Stimulated activated CD8-positive, alpha-beta memory T cell treated with anti-CD3 and anti-CD28 coated beads, Interleukin-4, amount 100 ng/mL, for 48 hours (primary cell): Measurements from ENCODE around the gene SMIM41.

Source experiments
- DNase-seq: peaks from one replicate; pipeline ENCODE4 v3.0.0-alpha.2; 2020

Gene SMIM41

DNA sequence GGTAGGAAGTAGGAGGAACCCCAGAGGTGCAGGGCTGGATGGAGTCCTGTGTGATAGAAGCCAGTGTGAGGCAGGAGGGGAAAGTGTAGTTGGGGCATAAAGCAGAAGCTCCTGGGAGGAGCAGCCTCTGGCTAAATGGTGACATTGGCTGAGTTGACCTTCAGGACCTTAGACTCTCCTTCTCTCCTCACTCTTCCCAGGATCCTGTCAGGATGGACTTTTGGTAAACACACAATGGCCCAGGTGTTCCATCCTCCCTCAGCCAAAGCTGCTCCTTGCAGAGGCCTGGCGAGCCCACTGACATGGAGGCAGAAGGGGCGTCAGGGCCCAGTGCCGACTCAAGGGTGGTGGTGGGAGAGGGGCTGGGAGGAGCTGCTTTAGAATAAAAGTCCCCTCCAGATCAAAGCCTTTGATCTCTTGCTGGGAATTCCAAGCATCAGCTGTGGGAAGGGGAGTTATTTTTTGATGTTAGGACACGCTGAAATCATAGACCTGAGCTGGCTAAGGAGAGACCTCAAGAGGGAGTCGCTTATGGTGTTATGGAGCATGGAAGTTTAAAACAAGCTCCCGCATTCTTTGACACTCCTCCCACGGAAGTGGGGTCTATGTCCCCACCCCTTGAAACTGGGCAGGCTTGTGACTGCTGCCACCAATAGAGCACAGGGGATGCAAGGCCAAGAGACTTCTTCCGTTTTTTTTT lies 44.1 kb downstream of the SMIM41 start:
- DNase-seq, result no peak

DNA sequence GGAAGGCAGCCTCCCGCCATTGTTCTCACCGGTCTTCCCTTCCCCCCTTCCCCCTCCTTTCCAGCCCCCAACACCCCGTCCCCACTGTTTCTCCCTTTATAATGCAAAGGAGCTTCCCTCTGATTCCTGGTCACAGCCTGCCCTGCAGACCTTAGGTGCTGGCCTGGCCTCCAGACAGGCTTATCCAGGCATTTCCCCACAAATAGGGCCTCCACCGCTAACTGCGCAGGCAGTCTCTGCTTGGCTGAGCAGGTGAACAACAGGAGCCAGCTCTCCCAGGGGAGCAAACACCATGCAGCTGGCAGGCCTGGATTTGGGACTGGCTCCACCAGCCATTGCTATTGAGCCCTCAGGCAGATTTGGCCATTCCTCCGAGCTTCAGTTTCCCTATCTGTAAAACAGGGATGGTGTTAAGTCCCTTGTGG lies 46.0 kb downstream of the SMIM41 start:
- DNase-seq, result no peak

- DNase-seq, result no peak
Observed at GRCh38 chr12:52126050-52126604, 46.6 kb downstream of the SMIM41 start.

DNA sequence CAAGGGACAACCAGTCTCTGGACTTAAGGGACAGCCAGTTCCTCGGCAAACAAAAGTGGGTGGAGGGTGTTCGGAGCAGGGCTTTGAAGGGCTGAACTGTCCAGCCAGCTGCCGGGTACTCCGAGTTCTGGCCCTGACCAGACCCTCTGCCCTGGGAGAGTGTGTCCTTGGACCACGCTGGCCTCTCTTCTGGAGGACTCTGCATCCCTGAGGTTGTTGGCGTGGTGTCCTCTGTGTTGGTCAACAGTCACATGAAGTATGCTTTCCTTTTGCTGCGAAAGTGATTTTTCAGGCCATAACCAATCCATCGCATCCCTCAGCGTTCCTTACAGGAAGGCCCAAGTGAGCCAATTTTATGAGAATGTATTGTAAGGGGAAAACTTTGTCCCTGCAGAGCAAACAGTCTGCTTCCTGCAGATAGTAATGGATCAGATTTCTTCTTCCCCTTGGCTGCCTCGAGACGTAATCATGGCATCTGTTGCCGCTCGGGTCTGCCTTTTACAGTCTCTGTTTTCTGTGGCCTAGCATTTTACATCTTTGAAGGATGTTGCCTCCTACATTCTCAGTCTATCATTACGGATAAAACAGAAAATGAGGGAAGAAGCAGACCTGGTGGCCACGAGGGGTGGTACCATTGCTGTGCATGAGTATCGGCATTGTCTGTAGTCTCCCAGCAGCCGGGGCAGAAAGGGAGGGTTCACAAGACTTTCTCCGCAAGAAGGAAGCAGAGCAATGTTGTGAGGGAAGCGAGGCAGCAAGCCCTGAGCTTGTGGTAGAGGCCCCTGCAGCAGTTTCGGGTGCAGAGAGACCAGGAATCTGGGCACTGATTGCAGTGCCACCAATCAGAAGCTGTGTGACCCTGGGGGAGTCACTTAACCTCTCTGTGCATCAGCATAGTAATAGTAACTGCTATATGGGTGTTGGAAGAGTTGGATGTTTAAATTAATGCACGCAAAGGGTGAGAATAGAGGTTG lies 47.4 kb downstream of the SMIM41 start:
- no peak for DNase-seq

DNA sequence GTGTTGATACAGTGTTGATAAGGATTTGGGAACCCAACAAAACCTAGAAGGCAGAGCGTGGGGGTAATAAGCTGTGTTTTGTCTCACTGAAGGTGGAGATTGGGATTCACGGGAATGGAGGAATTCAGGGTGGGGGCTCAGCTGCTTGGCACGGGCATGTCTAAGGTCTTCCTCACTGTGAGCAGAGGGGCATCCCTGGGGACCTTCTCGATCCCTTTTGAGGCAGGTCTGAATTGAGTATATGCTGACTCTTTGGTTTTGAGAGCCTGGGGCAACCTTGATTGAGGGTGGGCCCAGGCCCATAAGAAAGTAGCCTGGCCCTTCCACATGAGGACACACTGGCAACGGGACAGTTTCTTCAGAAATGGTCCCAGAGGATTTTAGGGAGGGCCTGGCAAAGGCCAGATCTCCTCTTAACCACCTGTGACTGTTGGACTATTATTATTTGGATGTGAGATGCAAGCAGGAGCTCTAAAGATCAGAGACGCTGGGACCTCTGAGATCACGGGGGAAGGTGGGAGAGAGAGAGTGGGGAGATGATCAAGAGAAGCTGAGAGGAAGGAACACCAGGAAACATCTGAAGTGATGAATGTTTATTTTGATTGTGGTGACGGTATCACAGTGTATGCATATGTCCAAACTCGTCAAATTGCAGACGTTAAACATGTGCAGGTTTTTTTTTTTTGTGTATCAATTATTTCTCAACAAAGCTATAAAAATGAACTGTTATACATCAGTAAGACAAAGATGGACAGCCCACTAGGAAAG lies 48.4 kb downstream of the SMIM41 start:
- no peak for DNase-seq

DNA sequence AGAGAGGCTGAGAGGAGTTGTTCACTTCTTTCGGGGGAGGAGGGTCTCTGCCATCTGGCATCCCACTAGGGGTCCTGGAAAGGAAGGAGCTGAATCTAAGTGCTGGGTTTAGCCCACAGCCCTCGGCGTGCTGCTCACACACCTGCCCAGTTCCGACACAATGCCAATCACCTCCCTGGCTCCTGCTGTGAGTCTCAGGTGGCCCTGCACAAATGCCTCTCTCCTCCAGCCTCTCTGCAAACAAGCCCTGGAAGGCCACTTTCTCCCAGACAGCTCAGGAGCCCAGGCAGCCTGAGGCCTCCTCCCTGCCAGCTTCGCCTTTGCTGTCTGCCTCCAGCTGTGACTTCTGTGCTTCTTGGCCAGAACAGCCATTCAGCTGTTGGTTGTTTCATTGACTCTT lies 51.2 kb downstream of the SMIM41 start:
- DNase-seq, result no peak

GRCh38 chr12:52132754-52133161 lies 53.3 kb downstream of the SMIM41 start:
- DNase-seq, result peak; percentile 24

- no peak for DNase-seq
Observed at GRCh38 chr12:52137746-52138145, 58.2 kb downstream of the SMIM41 start.

GRCh38 chr12:52139147-52139546 lies 59.6 kb downstream of the SMIM41 start:
- DNase-seq, result no peak

GRCh38 chr12:52139579-52140062 lies 60.1 kb downstream of the SMIM41 start:
- peak; percentile 64 for DNase-seq

DNA sequence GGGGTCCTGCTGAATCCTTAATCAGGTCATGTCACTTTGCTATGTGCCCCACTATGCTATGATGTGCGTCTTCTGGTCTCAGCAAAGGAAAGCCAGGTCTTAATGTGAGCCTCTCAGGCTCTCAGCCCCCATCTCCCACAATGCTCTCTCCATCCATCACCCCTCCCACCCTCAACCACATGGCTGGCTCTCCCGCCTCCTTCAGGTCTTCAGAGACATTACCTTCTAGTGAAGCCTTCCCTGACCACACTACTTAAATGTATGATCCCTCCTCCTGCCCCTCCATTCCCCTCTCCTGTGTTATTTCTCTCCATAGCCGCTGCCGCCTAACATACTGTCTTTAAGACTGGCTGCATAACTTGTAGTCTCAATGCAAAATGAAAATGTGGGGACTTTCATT lies 61.8 kb downstream of the SMIM41 start:
- no peak for DNase-seq

GRCh38 chr12:52141875-52142274 lies 62.4 kb downstream of the SMIM41 start:
- no peak for DNase-seq

DNA sequence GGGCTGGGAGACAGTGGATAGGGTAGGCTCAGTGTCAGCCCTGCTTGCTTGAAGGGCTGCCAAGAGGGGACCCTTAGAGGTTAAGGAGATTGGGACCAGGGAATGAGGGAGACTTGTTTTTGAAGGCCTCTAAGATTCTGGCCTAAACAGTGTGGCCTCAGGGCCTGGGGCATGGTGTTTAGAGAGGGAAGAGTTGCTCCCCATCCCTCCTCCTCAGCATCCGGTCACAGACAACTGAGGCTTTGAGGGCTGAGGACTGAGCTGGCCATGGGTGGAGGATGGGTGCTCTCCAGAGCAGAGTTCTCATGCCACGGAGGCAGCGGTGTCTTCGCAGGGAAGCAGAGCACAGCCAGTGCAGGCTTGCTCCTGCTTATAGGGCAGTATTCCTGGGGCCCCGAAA lies 62.9 kb downstream of the SMIM41 start:
- DNase-seq, result no peak

- DNase-seq, result no peak
Observed at GRCh38 chr12:52144512-52145227, 65.2 kb downstream of the SMIM41 start.

- DNase-seq, result no peak
Observed at GRCh38 chr12:52145228-52146088, 66.0 kb downstream of the SMIM41 start.

GRCh38 chr12:52146089-52146821 lies 66.8 kb downstream of the SMIM41 start:
- DNase-seq, result no peak

DNA sequence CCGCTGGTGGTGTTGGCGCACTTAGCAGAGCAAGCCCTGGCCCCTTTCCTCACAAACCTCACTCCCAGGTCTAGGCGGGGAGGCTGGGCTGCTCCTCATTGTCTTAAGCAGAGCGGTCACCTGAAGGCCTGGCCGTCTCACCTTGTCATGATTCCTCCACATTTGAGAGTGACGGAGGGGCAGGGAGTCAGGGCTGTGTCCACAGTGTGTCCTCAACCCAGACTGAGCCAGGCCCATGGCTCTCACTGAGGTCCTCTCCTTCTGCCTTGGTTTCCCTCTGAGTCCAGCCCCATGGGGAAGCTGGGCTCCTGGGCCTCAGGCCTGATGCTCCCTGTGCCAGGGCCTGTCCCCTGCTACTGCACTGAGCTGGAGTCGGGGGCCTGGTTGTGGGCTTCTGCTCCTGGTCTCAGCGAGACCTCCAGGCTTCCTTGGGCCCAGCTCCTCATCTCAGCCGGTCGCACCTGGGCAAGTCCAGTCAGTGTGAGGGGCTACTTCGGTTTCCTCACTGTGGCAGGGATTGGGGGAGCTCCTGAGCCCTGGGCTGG lies 67.4 kb downstream of the SMIM41 start:
- no peak for DNase-seq

DNA sequence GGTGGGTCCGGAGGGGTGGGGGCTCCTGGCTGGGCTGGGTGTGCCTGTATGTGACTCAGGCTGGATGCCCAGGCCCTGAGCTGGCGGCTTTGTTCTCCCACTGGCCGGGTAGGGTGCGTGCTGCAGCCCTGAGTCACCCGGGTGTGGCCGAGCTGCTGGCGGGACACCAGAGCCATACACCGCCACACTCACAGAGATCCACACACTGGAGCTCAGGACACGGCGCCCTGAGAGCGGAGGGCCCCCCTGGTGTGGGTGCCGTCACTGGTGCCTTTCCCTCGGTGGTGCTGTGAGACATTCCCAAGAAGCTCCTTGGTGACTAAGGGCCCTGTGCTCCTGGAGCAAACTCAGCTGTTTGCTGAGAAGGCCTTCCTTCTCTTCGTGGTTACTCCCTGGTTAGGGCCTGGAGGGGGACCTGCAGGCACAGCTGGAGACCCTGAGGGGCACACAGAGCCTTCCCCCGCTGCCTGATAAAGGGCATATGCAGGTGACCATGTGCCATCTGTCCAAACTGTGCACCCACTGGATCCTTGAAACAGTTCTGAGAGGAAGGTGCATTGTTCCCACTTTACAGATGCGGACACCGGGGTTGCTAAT lies 68.0 kb downstream of the SMIM41 start:
- no peak for DNase-seq

DNA sequence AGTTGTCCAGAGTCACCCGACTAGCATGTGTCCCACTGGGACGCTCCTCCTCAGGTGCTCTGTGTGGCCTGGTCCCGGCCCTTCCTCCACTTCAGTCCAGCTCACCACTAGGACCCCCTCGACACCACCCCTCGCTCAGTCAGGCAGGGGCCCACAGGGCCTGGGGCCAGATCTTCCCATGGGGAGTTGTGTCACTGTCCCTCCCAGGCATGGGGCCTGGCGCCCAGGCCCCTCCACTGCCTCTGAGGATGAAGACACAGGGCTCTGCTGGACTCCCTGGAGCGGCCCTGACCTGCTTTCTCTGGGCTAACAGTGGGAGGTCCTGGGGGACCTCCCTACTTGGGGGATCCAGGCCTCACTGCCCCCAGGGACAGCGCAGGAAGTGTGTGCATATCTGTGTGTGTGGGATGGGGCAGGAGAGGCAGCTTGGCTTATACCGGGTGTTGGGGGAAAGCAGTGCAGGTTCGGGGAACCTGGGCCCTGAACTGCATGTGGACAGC lies 68.5 kb downstream of the SMIM41 start:
- no peak for DNase-seq
